K562 (cell line): ENCODE measurements around the gene RPS6KA2. TPM values are rescaled to one million over a fixed set of nuclear protein-coding genes. Genes with fewer than 3 reads are reported as not detected.

Source experiments
- BMI1 ChIP-seq: fragments of 150-350 bp; IDR thresholded peaks from 2 replicates; pipeline ENCODE4 v1.6.1; 2014; ENCODE audit warnings: low read length
- BRCA1 ChIP-seq, 2 experiments: fragments of 450-650 bp in 1 of 2; sonication (generic) in 1 of 2; formaldehyde crosslinking in 1 of 2; IDR thresholded peaks; 2 replicates each; pipeline versions ENCODE4 v1.5.0 to v1.6.1; 2017 to 2020; ENCODE audit warnings: mild to moderate bottlenecking in 1 of 2, missing genetic modification reagents in 1 of 2
- CREB3 ChIP-seq: fragments of 450-650 bp; conservative IDR thresholded peaks from 2 replicates; pipeline ENCODE4 v1.6.1; 2016; ENCODE audit warnings: missing genetic modification characterization, low read depth, mild to moderate bottlenecking, missing compliant biosample characterization, moderate library complexity
- GATAD2A ChIP-seq: fragments of 450-650 bp; IDR thresholded peaks from 2 replicates; pipeline ENCODE4 v1.6.1; 2017
- KDM5B ChIP-seq: fragments of 200-600 bp; sonication (generic); IDR thresholded peaks from 2 replicates; pipeline ENCODE4 v1.6.1; 2012; ENCODE audit warnings: low read depth, mild to moderate bottlenecking, moderate library complexity, low read length, control low read depth, inconsistent platforms; ENCODE audit not compliant: insufficient replicate concordance
- NONO ChIP-seq, 2 experiments: fragments of 200-400 bp in 1 of 2; fragments of 450-650 bp in 1 of 2; formaldehyde crosslinking in 1 of 2; IDR thresholded peaks; 2 replicates each; pipeline ENCODE4 v1.6.1; 2017; ENCODE audit warnings: low read depth in 2 of 2, mild to moderate bottlenecking in 2 of 2, moderate library complexity in 2 of 2, low read length in 1 of 2
- PHF21A ChIP-seq: fragments of 450-650 bp; IDR thresholded peaks from 2 replicates; pipeline ENCODE4 v1.6.1; 2017; ENCODE audit warnings: low read depth, borderline replicate concordance
- PML ChIP-seq: IDR thresholded peaks from 2 replicates; pipeline ENCODE4 v1.6.1; 2012; ENCODE audit warnings: low read length, inconsistent platforms
- POLR2B ChIP-seq: fragments of 450-650 bp; IDR thresholded peaks from 2 replicates; pipeline ENCODE4 v1.6.1; 2018; ENCODE audit warnings: low read depth; ENCODE audit not compliant: partially characterized antibody
- RBM22 ChIP-seq: fragments of 200-400 bp; formaldehyde crosslinking; IDR thresholded peaks from 2 replicates; pipeline ENCODE4 v1.6.1; 2018; ENCODE audit warnings: low read length, low read depth; ENCODE audit not compliant: poor library complexity, severe bottlenecking
- SUPT5H ChIP-seq: fragments of 450-650 bp; IDR thresholded peaks from 2 replicates; pipeline ENCODE4 v1.6.1; 2016
- TGIF2 ChIP-seq: sonication (generic); formaldehyde crosslinking; IDR thresholded peaks from 2 replicates; pipeline ENCODE4 v1.8.1; 2022; ENCODE audit warnings: mild to moderate bottlenecking, missing genetic modification reagents, moderate library complexity
- ZKSCAN1 ChIP-seq: fragments of 150-350 bp; IDR thresholded peaks from 2 replicates; pipeline ENCODE4 v1.6.1; 2016; ENCODE audit warnings: low read depth, low read length
- ZNF12 ChIP-seq: sonication (generic); formaldehyde crosslinking; IDR thresholded peaks from 2 replicates; pipeline ENCODE4 v1.4.0; 2020; ENCODE audit warnings: mild to moderate bottlenecking, missing genetic modification reagents
- ZNF224 ChIP-seq: sonication (generic); formaldehyde crosslinking; IDR thresholded peaks from 2 replicates; pipeline ENCODE4 v1.8.0; 2022; ENCODE audit warnings: mild to moderate bottlenecking, missing genetic modification reagents
- polyA plus RNA-seq, 8 experiments: library from polyadenylated mRNA; depleted of rRNA in 4 of 8; stranded (reverse) in 5 of 8; unstranded in 3 of 8; fragments of >200 nt; fragmentation: Nextera tagmentation in 2 of 8; fragmentation: Illumina TruSeq in 1 of 8; extraction: Ambion mirVana in 2 of 8; extraction: Trizol in 1 of 8; gene quantifications; 2 replicates each; pipeline versions ENCODE4 v1.2.1 to v1.2.3, GENCODE V29; 2011 to 2014; ENCODE audit warnings: inconsistent platforms in 1 of 8, missing spikeins in 1 of 8
- total RNA-seq, 7 experiments: library from RNA; depleted of rRNA in 6 of 7; stranded (reverse); fragments of >200 nt in 6 of 7; fragmentation: Illumina TruSeq in 2 of 7; extraction: Trizol in 2 of 7; gene quantifications; 2 replicates each; pipeline versions ENCODE4 v1.2.1 to v1.2.3, GENCODE V29; 2011 to 2021; ENCODE audit warnings: low replicate concordance in 1 of 7
- TF ChIP-seq, protein P1 (sequence below): fragments of 450-650 bp; IDR thresholded peaks from 2 replicates; pipeline ENCODE4 v1.6.1; 2018; ENCODE audit not compliant: partially characterized antibody
- TF ChIP-seq, protein P2 (sequence below): fragments of 450-650 bp; IDR thresholded peaks from 2 replicates; pipeline ENCODE4 v1.6.1; 2017; ENCODE audit warnings: antibody characterized with exemption
- TF ChIP-seq, protein P3 (sequence below): sonication (generic); formaldehyde crosslinking; IDR thresholded peaks from 2 replicates; pipeline ENCODE4 v1.8.1; 2023; ENCODE audit warnings: mild to moderate bottlenecking, missing genetic modification reagents

Gene RPS6KA2
- total and polyA plus RNA-seq, 9 of the 15 experiments (the other 6 are each of a cell fraction or from before 2014, with no cell fraction given) = 0.29 to 1.00 (median 0.53) TPM

DNA sequence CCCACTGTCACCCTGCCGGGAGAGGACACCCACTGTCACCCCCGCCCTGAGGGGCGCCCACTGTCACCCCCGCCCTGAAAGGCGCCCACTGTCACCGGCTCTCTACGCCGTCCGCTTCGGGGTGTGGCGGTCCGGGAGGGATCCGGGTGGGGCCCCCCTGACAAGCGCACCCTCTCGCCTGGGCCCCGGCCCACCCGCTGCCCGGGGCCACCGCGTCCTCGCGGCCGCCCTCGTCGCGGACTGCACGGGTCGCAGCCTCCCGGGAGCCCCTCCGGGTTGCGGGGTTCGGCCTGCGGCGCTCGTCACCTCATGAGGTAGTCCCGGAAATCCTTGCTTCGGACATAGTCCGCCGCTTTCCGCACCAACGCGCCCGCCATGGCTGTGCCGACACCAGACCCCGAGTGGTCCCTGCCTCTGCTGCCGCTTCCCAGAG is 244.5 kb downstream of the RPS6KA2 start (continued):
- TF ChIP-seq TGIF2 (CRISPR knock-in tag) (peak; percentile 41; the same call in 1 of the 2 replicates), PML (peak; percentile 13; the same call in 1 of the 2 replicates), BMI1 (no peak), GATAD2A (peak; percentile 59), POLR2B (peak; percentile 67), BRCA1 (IDR thresholded peaks at IDR 0.05) (no peak), BRCA1 (CRISPR knock-in tag; IDR thresholded peaks at IDR 0.05) (0 out of 2 replicates have a peak, but pooled peaks have one; percentile 61), ZKSCAN1 (no peak), PHF21A (0 out of 2 replicates have a peak, but pooled peaks have one; percentile 9), NONO (IDR thresholded peaks at IDR 0.05; ENCODE audit: low read depth in 2 of 2, low read length in 1 of 2) (0 out of 4 replicates have a peak, but pooled peaks of 1 of the 2 experiments have one; percentile 25), ZNF12 (CRISPR knock-in tag) (peak; percentile 45; the same call in 1 of the 2 replicates), RBM22 (no peak), KDM5B (peak; percentile 86), CREB3 (tag) (no peak), SUPT5H (peak; percentile 83), ZNF224 (CRISPR knock-in tag) (0 out of 2 replicates have a peak, but pooled peaks have one; percentile 11)
- TF ChIP-seq, protein P1, sequence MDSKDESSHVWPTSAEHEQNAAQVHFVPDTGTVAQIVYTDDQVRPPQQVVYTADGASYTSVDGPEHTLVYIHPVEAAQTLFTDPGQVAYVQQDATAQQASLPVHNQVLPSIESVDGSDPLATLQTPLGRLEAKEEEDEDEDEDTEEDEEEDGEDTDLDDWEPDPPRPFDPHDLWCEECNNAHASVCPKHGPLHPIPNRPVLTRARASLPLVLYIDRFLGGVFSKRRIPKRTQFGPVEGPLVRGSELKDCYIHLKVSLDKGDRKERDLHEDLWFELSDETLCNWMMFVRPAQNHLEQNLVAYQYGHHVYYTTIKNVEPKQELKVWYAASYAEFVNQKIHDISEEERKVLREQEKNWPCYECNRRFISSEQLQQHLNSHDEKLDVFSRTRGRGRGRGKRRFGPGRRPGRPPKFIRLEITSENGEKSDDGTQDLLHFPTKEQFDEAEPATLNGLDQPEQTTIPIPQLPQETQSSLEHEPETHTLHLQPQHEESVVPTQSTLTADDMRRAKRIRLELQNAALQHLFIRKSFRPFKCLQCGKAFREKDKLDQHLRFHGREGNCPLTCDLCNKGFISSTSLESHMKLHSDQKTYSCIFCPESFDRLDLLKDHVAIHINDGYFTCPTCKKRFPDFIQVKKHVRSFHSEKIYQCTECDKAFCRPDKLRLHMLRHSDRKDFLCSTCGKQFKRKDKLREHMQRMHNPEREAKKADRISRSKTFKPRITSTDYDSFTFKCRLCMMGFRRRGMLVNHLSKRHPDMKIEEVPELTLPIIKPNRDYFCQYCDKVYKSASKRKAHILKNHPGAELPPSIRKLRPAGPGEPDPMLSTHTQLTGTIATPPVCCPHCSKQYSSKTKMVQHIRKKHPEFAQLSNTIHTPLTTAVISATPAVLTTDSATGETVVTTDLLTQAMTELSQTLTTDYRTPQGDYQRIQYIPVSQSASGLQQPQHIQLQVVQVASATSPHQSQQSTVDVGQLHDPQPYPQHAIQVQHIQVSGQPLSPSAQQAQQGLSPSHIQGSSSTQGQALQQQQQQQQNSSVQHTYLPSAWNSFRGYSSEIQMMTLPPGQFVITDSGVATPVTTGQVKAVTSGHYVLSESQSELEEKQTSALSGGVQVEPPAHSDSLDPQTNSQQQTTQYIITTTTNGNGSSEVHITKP = peak; percentile 17
- TF ChIP-seq, protein P2, sequence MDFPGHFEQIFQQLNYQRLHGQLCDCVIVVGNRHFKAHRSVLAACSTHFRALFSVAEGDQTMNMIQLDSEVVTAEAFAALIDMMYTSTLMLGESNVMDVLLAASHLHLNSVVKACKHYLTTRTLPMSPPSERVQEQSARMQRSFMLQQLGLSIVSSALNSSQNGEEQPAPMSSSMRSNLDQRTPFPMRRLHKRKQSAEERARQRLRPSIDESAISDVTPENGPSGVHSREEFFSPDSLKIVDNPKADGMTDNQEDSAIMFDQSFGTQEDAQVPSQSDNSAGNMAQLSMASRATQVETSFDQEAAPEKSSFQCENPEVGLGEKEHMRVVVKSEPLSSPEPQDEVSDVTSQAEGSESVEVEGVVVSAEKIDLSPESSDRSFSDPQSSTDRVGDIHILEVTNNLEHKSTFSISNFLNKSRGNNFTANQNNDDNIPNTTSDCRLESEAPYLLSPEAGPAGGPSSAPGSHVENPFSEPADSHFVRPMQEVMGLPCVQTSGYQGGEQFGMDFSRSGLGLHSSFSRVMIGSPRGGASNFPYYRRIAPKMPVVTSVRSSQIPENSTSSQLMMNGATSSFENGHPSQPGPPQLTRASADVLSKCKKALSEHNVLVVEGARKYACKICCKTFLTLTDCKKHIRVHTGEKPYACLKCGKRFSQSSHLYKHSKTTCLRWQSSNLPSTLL = peak; percentile 60; the same call in 1 of the 2 replicates
- TF ChIP-seq, protein P3, sequence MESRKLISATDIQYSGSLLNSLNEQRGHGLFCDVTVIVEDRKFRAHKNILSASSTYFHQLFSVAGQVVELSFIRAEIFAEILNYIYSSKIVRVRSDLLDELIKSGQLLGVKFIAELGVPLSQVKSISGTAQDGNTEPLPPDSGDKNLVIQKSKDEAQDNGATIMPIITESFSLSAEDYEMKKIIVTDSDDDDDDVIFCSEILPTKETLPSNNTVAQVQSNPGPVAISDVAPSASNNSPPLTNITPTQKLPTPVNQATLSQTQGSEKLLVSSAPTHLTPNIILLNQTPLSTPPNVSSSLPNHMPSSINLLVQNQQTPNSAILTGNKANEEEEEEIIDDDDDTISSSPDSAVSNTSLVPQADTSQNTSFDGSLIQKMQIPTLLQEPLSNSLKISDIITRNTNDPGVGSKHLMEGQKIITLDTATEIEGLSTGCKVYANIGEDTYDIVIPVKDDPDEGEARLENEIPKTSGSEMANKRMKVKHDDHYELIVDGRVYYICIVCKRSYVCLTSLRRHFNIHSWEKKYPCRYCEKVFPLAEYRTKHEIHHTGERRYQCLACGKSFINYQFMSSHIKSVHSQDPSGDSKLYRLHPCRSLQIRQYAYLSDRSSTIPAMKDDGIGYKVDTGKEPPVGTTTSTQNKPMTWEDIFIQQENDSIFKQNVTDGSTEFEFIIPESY (CRISPR knock-in tag) = peak; percentile 59; the same call in 1 of the 2 replicates
